PC-3 (cell line): ENCODE measurements around the gene LTBR. TPM values are rescaled to one million over a fixed set of nuclear protein-coding genes. Genes with fewer than 3 reads are reported as not detected.

ENCODE experiments used
- ATAC-seq: fragments of 200-7000 bp; cut with Tn5 transposase; 2 replicates; pipeline ENCODE4 v1.9.1; 2020; ENCODE audit warnings: mild to moderate bottlenecking, moderate library complexity
- BruUV-seq: library from RNA; stranded (reverse); fragments of 400-500 nt; replicated peaks from 2 replicates; lab custom pipeline; 2021; lab: Mats Ljungman, UMichigan
- CTCF ChIA-PET: fragments of 300-600 bp; sonication (Branson Sonifier 250); formaldehyde crosslinking; loops from one replicate; lab custom pipeline; 2022; ENCODE audit warnings: antibody characterized with exemption; lab: Charles Lee
- POLR2A ChIA-PET: fragments of 300-600 bp; sonication (Branson Sonifier 250); formaldehyde crosslinking; loops from one replicate; lab custom pipeline; 2022; ENCODE audit warnings: antibody characterized with exemption; ENCODE audit not compliant: unreplicated experiment; lab: Charles Lee
- DNase-seq: peaks from one replicate; pipeline ENCODE4 v3.0.0-alpha.2; 2015
- H2AFZ ChIP-seq: fragments of 300-600 bp; sonication (generic); 2 replicates; pipeline ENCODE4 v1.6.0; 2016; ENCODE audit warnings: antibody characterized with exemption, low read length
- H3F3A ChIP-seq: fragments of 300-600 bp; sonication (generic); one replicate; pipeline ENCODE4 v1.6.0; 2017; ENCODE audit warnings: antibody characterized with exemption, low read length, control low read depth, mild to moderate bottlenecking; ENCODE audit not compliant: unreplicated experiment
- H3K27ac ChIP-seq: fragments of 300-600 bp; sonication (generic); 2 replicates; pipeline ENCODE4 v1.5.1; 2016; ENCODE audit warnings: mild to moderate bottlenecking, low read length
- H3K27me3 ChIP-seq: fragments of 300-600 bp; sonication (generic); 2 replicates; pipeline ENCODE4 v1.6.1; 2016; ENCODE audit warnings: low read length, mixed read lengths
- H3K36me3 ChIP-seq: fragments of 300-600 bp; sonication (generic); 2 replicates; pipeline ENCODE4 v1.6.1; 2016; ENCODE audit warnings: low read depth, mixed run types, low read length, mixed read lengths
- H3K4me1 ChIP-seq: fragments of 300-600 bp; sonication (generic); 2 replicates; pipeline ENCODE4 v1.5.1; 2016; ENCODE audit warnings: low read length; ENCODE audit not compliant: insufficient read depth
- H3K4me2 ChIP-seq: fragments of 300-600 bp; sonication (generic); 2 replicates; pipeline ENCODE4 v1.6.0; 2016; ENCODE audit warnings: low read length
- H3K4me3 ChIP-seq: fragments of 300-600 bp; sonication (generic); 2 replicates; pipeline ENCODE4 v1.5.1; 2016; ENCODE audit warnings: mild to moderate bottlenecking, low read length, mixed read lengths
- H3K79me2 ChIP-seq: fragments of 300-600 bp; sonication (generic); 2 replicates; pipeline ENCODE4 v1.6.1; 2017; ENCODE audit warnings: low read length, mixed read lengths
- H3K9ac ChIP-seq: fragments of 300-600 bp; sonication (generic); 2 replicates; pipeline ENCODE4 v1.6.0; 2016; ENCODE audit warnings: mild to moderate bottlenecking, low read length
- H3K9me2 ChIP-seq: fragments of 300-600 bp; sonication (generic); replicated peaks from 2 replicates; pipeline ENCODE4 v1.6.1; 2016; ENCODE audit warnings: mixed run types, low read length, mixed read lengths
- H3K9me3 ChIP-seq: fragments of 300-600 bp; sonication (generic); 2 replicates; pipeline ENCODE4 v1.6.1; 2016; ENCODE audit warnings: low read length, mixed read lengths
- H4K20me1 ChIP-seq: fragments of 300-600 bp; sonication (generic); 2 replicates; pipeline ENCODE4 v1.6.1; 2016; ENCODE audit warnings: low read length, mixed read lengths
- CTCF ChIP-seq: fragments of 300-600 bp; sonication (generic); conservative IDR thresholded peaks from 2 replicates; pipeline ENCODE4 v1.5.1; 2017; ENCODE audit warnings: antibody characterized with exemption, low read depth, mild to moderate bottlenecking, low read length
- EZH2 ChIP-seq: fragments of 300-600 bp; sonication (generic); IDR thresholded peaks from one replicate; pipeline ENCODE4 v1.6.1; 2017; ENCODE audit warnings: antibody characterized with exemption, mild to moderate bottlenecking, low read length; ENCODE audit not compliant: unreplicated experiment
- EZH2phosphoT487 ChIP-seq: fragments of 300-600 bp; sonication (generic); IDR thresholded peaks from 2 replicates; pipeline ENCODE4 v1.6.1; 2018; ENCODE audit warnings: mild to moderate bottlenecking, antibody characterized with exemption, low read length, borderline replicate concordance
- intact Hi-C: fragments of 100-400 bp; cut with micrococcal nuclease; formaldehyde crosslinking; loops from 2 replicates; pipeline ENCODE4 v1.9.0; 2023
- total RNA-seq: library from RNA; depleted of rRNA; stranded (reverse); fragments of >200 nt; gene quantifications from 2 replicates; pipeline ENCODE4 v1.2.3, GENCODE V29; 2014

Gene LTBR
- total RNA-seq, 1 experiment from 2014 or later = 163 TPM

GRCh38 chr12:6360080-6360571 lies 23.8 kb upstream of the LTBR start:
- Histone ChIP-seq H3K79me2 (peaks cover 5% of the 10 kb centered on the region; the same call in 1 of the 2 replicates), H3K27me3 (no peaks in the 10 kb centered on the region), H3K36me3 (no peaks in the 10 kb centered on the region), H3K9ac (no peak overlapping the region), H2AFZ (no peak overlapping the region), H3K9me2 (no peaks in the 10 kb centered on the region), H3K4me1 (peaks cover 40% of the 10 kb centered on the region), H4K20me1 (no peaks in the 10 kb centered on the region), H3K4me3 (no peak overlapping the region), H3K27ac (no peak overlapping the region), H3K9me3 (no peaks in the 10 kb centered on the region), H3F3A (peaks cover 6% of the 10 kb centered on the region), H3K4me2 (no peak overlapping the region)
- TF ChIP-seq EZH2phosphoT487 (no peak), CTCF (no peak), EZH2 (no peak)
- BruUV-seq = no TSS peak
- DNase-seq (no peak), ATAC-seq (no peak)
- ChIA-PET CTCF (no interaction called here), POLR2A (no interaction called here)
- intact Hi-C loops = no loop called here

GRCh38 chr12:6360578-6361490 lies 23.1 kb upstream of the LTBR start:
- H3K4me1 ChIP-seq = peaks cover 40% of the 10 kb centered on the region
- H3K4me3 ChIP-seq = no peak overlapping the region
- H4K20me1 ChIP-seq = no peaks in the 10 kb centered on the region
- H3K27me3 ChIP-seq = no peaks in the 10 kb centered on the region
- H3F3A ChIP-seq = peaks cover 6% of the 10 kb centered on the region
- no peak overlapping the region for H2AFZ ChIP-seq
- BruUV-seq = no TSS peak
- H3K9me3 ChIP-seq = no peaks in the 10 kb centered on the region
- H3K27ac ChIP-seq = peak overlapping the region; percentile 93
- DNase-seq (peak; percentile 37), ATAC-seq (peak; percentile 14; the same call in 1 of the 2 replicates)
- H3K79me2 ChIP-seq = peaks cover 5% of the 10 kb centered on the region; the same call in 1 of the 2 replicates
- intact Hi-C loops = no loop called here
- H3K9me2 ChIP-seq = no peaks in the 10 kb centered on the region
- H3K36me3 ChIP-seq = no peaks in the 10 kb centered on the region
- CTCF ChIA-PET = no interaction called here
- POLR2A ChIA-PET = interaction anchor here (0.5 kb wide), 1 partner anchor 24 kb away, joined by 8 read pairs; no protein-coding TSS in a partner anchor
- peak overlapping the region; percentile 33; the same call in 1 of the 2 replicates for H3K9ac ChIP-seq
- no peak for TF ChIP-seq CTCF
- no peak for TF ChIP-seq EZH2phosphoT487
- TF ChIP-seq EZH2 = no peak
- peak overlapping the region; percentile 77 for H3K4me2 ChIP-seq
